Stomach (tissue), 9 donors: Measurements from ENCODE around the gene SHROOM4. TPM values are rescaled to one million over a fixed set of nuclear protein-coding genes. Genes with fewer than 3 reads are reported as not detected.

ENCODE experiments used
- DNase-seq, 2 donors: peaks; one replicate each; pipeline versions ENCODE4 v3.0.0 to v3.0.0-alpha.2; 2013 to 2019
- H3K27ac ChIP-seq, 5 donors: fragments of 200-600 bp in 4 of 5; sonication (generic) in 4 of 5; one replicate each; pipeline ENCODE4 v1.5.1; 2013 to 2019; ENCODE audit warnings: mild to moderate bottlenecking in 1 of 5, moderate library complexity in 1 of 5
- H3K27me3 ChIP-seq, 3 donors: fragments of 200-600 bp; sonication (generic); one replicate each; pipeline ENCODE4 v1.5.1; 2017 to 2019; ENCODE audit warnings: mixed run types in 1 of 3
- H3K36me3 ChIP-seq, 4 donors: fragments of 200-600 bp; sonication (generic); 1 replicate in 3 of 4; 2 replicates in 1 of 4; pipeline ENCODE4 v1.5.1; 2016 to 2019
- H3K4me1 ChIP-seq, 4 donors: fragments of 200-600 bp; sonication (generic); one replicate each; pipeline ENCODE4 v1.5.1; 2016 to 2019
- H3K4me3 ChIP-seq, 4 donors: fragments of 200-600 bp; sonication (generic) in 3 of 4; one replicate each; pipeline ENCODE4 v1.5.1; 2016 to 2019; ENCODE audit warnings: mild to moderate bottlenecking in 1 of 4
- H3K9me3 ChIP-seq, 4 donors: fragments of 200-600 bp; sonication (generic); one replicate each; pipeline ENCODE4 v1.5.1; 2016 to 2019
- EP300 ChIP-seq: sonication (generic); formaldehyde crosslinking; IDR thresholded peaks from one replicate; pipeline ENCODE4 v1.6.1; 2017; ENCODE audit warnings: antibody characterized with exemption
- POLR2A ChIP-seq, 4 donors: fragments of 450-650 bp; IDR thresholded peaks; one replicate each; pipeline ENCODE4 v1.6.1; 2016; ENCODE audit warnings: antibody characterized with exemption in 4 of 4, control low read depth in 2 of 4, mild to moderate bottlenecking in 1 of 4, moderate library complexity in 1 of 4
- POLR2AphosphoS5 ChIP-seq, 3 donors: sonication (generic); formaldehyde crosslinking; IDR thresholded peaks; one replicate each; pipeline ENCODE4 v1.6.1; 2016; ENCODE audit warnings: antibody characterized with exemption in 3 of 3
- WGBS, 5 donors: extraction: QIAGEN DNeasy Blood & Tissue Kit in 3 of 5; methylation state at CpG; one replicate each; pipeline versions ENCODE4 v1.1.5 to v1.1.7; 2013 to 2018; 5-methylcytosine and 5-hydroxymethylcytosine counted together
- intact Hi-C: fragments of 100-400 bp; cut with DNase I; formaldehyde crosslinking; loops from one replicate; pipeline ENCODE4 v1.15.1; 2023; ENCODE audit warnings: low total_unique reads
- polyA plus RNA-seq, 3 donors: library from polyadenylated mRNA; stranded (reverse); fragments of 200-250 nt; gene quantifications; one replicate each; pipeline ENCODE4 v1.2.3, GENCODE V29; 2013
- total RNA-seq, 5 donors: library from RNA; depleted of rRNA; stranded (reverse); fragments of >200 nt; gene quantifications; one replicate each; pipeline versions ENCODE4 v1.1.0 to v1.2.3, GENCODE V29; 2014 to 2016
- TF ChIP-seq, protein P1 (sequence below), 7 experiments: fragments of 450-650 bp in 4 of 7; fragments of 200-600 bp in 3 of 7; sonication (generic) in 3 of 7; IDR thresholded peaks; one replicate each; pipeline ENCODE4 v1.5.1; 2016 to 2019; ENCODE audit warnings: antibody characterized with exemption in 7 of 7, control low read depth in 2 of 7, mild to moderate bottlenecking in 1 of 7
- donor health status: healthy with polysubstance abuse.
- donor health status: Bipolar disorder and iron deficiency.
- donor health status: healthy.

SHROOM4 gene
- total and polyA plus RNA-seq, 8 donors, result 0.88 to 8.3 (median 2.6) TPM

DNA sequence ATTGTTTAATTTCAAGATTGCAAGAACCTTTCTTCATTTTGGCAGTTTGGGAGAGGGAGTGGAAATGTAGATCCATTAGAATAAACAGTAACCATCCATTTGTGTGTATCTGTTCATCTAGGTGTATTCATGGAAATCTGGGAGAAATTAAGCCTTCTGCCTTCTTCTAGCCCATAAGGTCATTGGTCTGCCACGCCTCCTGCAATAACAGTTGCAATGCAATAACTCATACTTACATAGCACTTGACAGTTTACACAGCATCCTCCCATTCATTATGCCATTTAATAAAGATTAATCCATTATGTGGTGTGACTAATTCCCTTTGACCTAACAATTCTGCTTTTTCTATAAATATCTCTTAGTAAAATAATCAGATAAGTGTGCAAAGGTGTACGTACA lies 42.6 kb downstream of the SHROOM4 start:
- intact Hi-C loops, result no loop called here
- no peak for TF ChIP-seq POLR2AphosphoS5 (IDR thresholded peaks at IDR 0.05)
- no peak for TF ChIP-seq EP300
- no peak for TF ChIP-seq POLR2A (IDR thresholded peaks at IDR 0.05)
- TF ChIP-seq, protein P1, sequence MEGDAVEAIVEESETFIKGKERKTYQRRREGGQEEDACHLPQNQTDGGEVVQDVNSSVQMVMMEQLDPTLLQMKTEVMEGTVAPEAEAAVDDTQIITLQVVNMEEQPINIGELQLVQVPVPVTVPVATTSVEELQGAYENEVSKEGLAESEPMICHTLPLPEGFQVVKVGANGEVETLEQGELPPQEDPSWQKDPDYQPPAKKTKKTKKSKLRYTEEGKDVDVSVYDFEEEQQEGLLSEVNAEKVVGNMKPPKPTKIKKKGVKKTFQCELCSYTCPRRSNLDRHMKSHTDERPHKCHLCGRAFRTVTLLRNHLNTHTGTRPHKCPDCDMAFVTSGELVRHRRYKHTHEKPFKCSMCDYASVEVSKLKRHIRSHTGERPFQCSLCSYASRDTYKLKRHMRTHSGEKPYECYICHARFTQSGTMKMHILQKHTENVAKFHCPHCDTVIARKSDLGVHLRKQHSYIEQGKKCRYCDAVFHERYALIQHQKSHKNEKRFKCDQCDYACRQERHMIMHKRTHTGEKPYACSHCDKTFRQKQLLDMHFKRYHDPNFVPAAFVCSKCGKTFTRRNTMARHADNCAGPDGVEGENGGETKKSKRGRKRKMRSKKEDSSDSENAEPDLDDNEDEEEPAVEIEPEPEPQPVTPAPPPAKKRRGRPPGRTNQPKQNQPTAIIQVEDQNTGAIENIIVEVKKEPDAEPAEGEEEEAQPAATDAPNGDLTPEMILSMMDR (IDR thresholded peaks at IDR 0.05), result no peak
- H3K27ac ChIP-seq, result no peak overlapping the region
- WGBS, 5 donors, result 51 to 70% (median 60%) methylated on average over 2 of the region's 2 CpGs
- H3K4me1 ChIP-seq, result no peaks in the 10 kb centered on the region
- no peaks in the 10 kb centered on the region for H3K27me3 ChIP-seq
- no peak overlapping the region for H3K4me3 ChIP-seq
- no peak for DNase-seq
- H3K36me3 ChIP-seq, result no peaks in the 10 kb centered on the region
- no peaks in the 10 kb centered on the region for H3K9me3 ChIP-seq

DNA sequence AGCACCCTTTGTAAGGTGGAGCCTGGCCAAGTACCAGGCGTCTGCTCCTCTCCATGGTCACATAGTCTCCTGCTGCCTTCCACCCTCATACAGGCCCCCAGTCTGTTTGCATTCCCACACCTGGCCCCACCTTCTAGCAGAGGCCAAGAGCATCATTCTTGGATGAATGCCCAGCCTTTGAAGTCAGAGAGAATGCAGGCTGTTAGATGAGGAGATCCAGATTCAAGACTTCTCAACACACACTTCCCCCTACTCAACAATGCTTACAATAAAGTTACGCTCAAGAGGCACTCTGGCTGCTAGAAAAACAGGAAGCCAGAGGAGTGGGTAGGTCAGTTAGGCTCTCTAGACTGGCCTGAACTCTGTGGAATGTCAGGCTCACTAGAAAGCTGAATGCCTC lies 43.3 kb downstream of the SHROOM4 start:
- no peaks in the 10 kb centered on the region for H3K9me3 ChIP-seq
- no peaks in the 10 kb centered on the region for H3K36me3 ChIP-seq
- peak in 1 of 2 donors; percentile 82 for DNase-seq
- TF ChIP-seq EP300 (no peak), POLR2AphosphoS5 (IDR thresholded peaks at IDR 0.05) (no peak), POLR2A (IDR thresholded peaks at IDR 0.05) (no peak)
- TF ChIP-seq, protein P1 (IDR thresholded peaks at IDR 0.05), result no peak
- intact Hi-C loops, result no loop called here
- H3K27ac ChIP-seq, result no peak overlapping the region
- WGBS, 5 donors, result 29 to 60% (median 45%) methylated on average over 2 of the region's 2 CpGs
- no peak overlapping the region for H3K4me3 ChIP-seq
- no peaks in the 10 kb centered on the region for H3K4me1 ChIP-seq
- H3K27me3 ChIP-seq, result no peaks in the 10 kb centered on the region

DNA sequence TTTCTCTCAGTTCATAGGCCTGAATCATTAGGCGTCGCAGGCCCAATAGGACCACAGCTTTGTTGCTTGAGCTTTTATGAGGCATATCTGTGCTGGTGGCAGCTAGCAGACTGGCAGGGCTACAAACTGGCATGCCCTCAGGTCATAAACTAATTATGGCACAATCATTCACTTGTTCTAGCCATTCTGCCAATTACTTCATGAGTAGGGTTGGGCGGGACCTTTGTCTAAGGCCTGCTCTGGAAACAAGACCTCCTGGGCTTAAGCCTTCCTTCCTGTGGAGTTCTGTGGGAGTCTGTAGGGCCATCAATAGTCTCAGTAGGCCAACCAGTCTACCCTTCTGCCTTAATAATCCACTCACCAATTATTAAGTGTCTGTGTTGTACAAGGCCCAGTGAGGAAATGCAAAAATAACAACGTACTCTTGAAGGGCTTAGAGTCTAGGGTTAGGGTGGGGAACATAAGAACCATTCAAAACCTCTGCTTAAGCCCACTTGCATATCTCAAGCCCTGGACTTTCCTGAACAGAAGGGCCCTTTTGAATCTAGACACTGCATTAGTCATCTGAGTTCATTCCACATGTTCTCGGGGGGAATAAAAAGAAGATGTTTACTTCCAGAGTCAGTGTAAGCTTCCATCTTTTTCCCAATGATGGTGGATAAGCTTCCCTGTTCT lies 44.5 kb downstream of the SHROOM4 start:
- Histone ChIP-seq H3K4me1 (no peaks in the 10 kb centered on the region), H3K9me3 (no peaks in the 10 kb centered on the region), H3K27me3 (no peaks in the 10 kb centered on the region), H3K4me3 (no peak overlapping the region), H3K36me3 (no peaks in the 10 kb centered on the region), H3K27ac (no peak overlapping the region)
- WGBS, 5 donors, result 75 to 92% (median 86%) methylated on average over 5 of the region's 5 CpGs
- intact Hi-C loops, result no loop called here
- TF ChIP-seq POLR2AphosphoS5 (IDR thresholded peaks at IDR 0.05), result no peak
- TF ChIP-seq EP300, result no peak
- TF ChIP-seq, protein P1 (IDR thresholded peaks at IDR 0.05), result no peak
- no peak for TF ChIP-seq POLR2A (IDR thresholded peaks at IDR 0.05)
- DNase-seq, result peak in 1 of 2 donors; percentile 34

DNA sequence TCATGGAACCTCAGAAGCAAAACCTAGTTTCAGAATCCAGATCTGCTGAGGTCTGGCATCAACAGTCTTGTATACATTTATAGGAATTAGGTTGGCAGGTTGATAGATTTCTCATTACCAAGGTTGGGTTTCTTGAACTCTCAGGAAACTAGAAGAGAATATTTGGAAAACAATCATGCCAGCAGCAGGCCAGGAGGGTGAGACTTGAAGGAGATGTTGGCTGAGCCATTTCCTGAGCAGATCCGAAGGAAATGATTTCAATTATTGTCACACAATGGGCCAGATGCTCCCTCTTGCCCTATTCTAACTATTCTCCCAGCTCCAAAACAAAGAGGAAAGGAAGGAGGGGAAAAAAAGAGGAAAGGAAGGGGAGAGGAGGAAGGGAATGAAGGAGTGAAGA lies 45.2 kb downstream of the SHROOM4 start:
- H3K4me1 ChIP-seq, result no peaks in the 10 kb centered on the region
- H3K36me3 ChIP-seq, result no peaks in the 10 kb centered on the region
- TF ChIP-seq EP300, result no peak
- TF ChIP-seq, protein P1 (IDR thresholded peaks at IDR 0.05), result no peak
- no peak for TF ChIP-seq POLR2AphosphoS5 (IDR thresholded peaks at IDR 0.05)
- no peak for TF ChIP-seq POLR2A (IDR thresholded peaks at IDR 0.05)
- no peak for DNase-seq
- H3K27me3 ChIP-seq, result no peaks in the 10 kb centered on the region
- 43 to 83% (median 60%) methylated on average over 1 of the region's 1 CpG for WGBS, 5 donors
- intact Hi-C loops, result no loop called here
- no peak overlapping the region for H3K27ac ChIP-seq
- H3K9me3 ChIP-seq, result no peaks in the 10 kb centered on the region
- no peak overlapping the region for H3K4me3 ChIP-seq
